Fibroblast of pulmonary artery (primary cell): Measurements from ENCODE around the gene COL4A2.

ENCODE experiments used
- DNase-seq: peaks from one replicate; pipeline ENCODE4 v3.0.0-alpha.2; 2010; ENCODE audit warnings: low read depth
- H3K4me3 ChIP-seq: replicated peaks from 2 replicates; pipeline ENCODE4 v1.5.1; 2011; ENCODE audit warnings: low read depth, mild to moderate bottlenecking, control low read depth, low read length, moderate library complexity
- CTCF ChIP-seq: IDR thresholded peaks from 2 replicates; pipeline ENCODE4 v1.5.1; 2011; ENCODE audit warnings: mild to moderate bottlenecking, control low read depth, low read length, inconsistent platforms; ENCODE audit errors: missing control alignments

Gene COL4A2

GRCh38 chr13:110297011-110297410, 10.1 kb upstream of the COL4A2 start:
- no peak overlapping the region for H3K4me3 ChIP-seq
- TF ChIP-seq CTCF: no peak
- DNase-seq: no peak

GRCh38 chr13:110297766-110298504, 9.1 kb upstream of the COL4A2 start:
- no peak for TF ChIP-seq CTCF
- no peak for DNase-seq
- H3K4me3 ChIP-seq: no peak overlapping the region

DNA sequence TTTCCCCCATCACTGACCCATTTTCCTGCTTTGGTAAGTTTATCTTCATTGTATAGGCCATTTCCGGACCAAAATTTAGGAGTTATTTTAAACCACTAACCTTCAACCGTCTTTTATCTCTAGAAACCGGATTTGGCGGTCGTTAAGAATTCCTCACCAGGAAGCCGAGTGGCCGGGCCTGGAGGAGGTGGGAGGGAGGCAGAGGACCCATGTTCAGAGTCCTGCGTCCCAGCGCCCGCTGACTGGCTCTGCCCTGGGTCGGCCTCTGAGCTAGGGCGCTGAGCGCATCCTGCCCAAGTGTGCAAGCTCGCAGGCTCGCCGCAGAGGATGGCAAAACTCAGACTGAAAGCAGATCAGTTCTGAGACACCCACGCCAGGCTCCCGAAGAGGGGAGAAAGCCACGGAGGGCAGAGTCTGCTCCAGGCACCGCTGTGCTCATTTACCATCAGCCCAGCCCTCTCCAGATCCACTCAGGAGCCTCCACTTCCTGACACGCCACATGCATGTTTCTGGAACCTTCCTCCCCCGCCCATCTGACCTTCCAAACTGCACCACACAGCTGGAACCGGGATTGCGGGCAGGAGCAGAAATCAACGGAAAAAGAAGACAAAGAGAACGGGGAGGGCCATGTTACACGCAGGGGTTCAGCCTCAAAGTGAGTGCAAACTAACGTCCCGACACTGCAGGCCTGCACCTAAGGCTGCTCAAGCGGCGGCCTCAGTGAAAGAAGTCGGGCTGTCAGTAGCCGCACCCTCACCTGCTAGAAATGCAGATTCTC, 8.4 kb upstream of the COL4A2 start:
- peak; percentile 60 for DNase-seq
- H3K4me3 ChIP-seq: no peak overlapping the region
- no peak for TF ChIP-seq CTCF

DNA sequence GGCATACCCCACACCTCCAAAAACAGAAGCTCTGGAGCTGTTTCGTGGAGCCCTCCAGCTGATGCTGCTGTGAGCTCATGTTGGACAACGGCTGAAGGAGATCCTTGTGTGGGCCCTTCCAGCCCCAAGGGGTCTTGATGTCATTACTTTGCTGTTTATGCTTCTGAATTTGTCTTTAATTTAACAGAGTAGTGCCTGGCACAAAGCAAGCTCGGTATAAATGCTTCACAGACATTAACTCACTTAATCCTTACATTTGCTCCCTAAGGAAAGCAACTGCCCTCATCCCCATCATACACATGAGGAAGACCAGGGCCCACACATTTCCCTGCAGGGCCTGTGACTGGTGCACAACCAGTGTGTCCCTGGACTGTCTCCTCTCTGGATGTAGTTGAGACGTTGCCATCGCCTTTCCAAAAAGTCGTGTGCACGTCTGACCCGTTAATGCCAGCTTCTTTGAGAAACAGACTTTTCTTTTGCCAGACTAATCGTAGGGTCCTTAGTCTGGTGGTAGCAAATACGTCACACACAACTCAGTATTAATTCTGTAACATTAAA, 7.7 kb upstream of the COL4A2 start:
- no peak overlapping the region for H3K4me3 ChIP-seq
- no peak for TF ChIP-seq CTCF
- DNase-seq: no peak

GRCh38 chr13:110300090-110300815, 6.8 kb upstream of the COL4A2 start:
- TF ChIP-seq CTCF: no peak
- H3K4me3 ChIP-seq: no peak overlapping the region
- no peak for DNase-seq

DNA sequence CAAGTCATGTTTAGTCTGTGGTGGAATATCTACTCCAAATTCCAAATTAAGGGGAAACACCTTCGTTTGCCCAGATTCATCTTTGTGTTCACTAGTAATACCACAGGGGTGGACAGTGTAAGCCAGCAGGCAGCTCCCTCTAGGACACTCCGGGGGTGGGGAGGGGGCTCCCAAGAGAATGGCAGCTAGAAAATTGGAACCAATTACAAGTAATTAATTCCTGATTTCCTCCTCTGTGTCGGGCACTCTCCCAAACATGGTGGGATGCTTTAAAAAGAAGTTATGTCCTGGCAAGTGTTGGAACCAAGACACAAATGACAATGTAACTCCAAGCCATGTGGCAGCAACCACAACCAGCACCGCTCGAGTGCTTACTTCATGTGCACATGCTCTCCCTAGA, 6.0 kb upstream of the COL4A2 start:
- DNase-seq: no peak
- H3K4me3 ChIP-seq: no peak overlapping the region
- TF ChIP-seq CTCF: no peak
